EH (cell line): ENCODE data around the gene FGGY.

Source experiments
- DNase-seq: peaks from one replicate; pipeline ENCODE4 v3.0.0-alpha.2; 2015; ENCODE audit warnings: low read depth

The FGGY gene

GRCh38 chr1:59682396-59683080 is 385.6 kb downstream of the FGGY start:
- no peak for DNase-seq

GRCh38 chr1:59683197-59683596 is 386.3 kb downstream of the FGGY start:
- DNase-seq, result no peak

- no peak for DNase-seq
These were observed 387.8 kb downstream of the FGGY start for GRCh38 chr1:59684698-59685097.

- no peak for DNase-seq
These were observed 388.2 kb downstream of the FGGY start for GRCh38 chr1:59685101-59685500.

GRCh38 chr1:59685666-59686065 is 388.8 kb downstream of the FGGY start:
- no peak for DNase-seq

- no peak for DNase-seq
These were observed 389.3 kb downstream of the FGGY start for GRCh38 chr1:59686170-59686569.

GRCh38 chr1:59686574-59686973 is 389.7 kb downstream of the FGGY start:
- no peak for DNase-seq

- no peak for DNase-seq
These were observed 390.2 kb downstream of the FGGY start for GRCh38 chr1:59687081-59687480.

- DNase-seq, result no peak
These were observed 392.1 kb downstream of the FGGY start for GRCh38 chr1:59688976-59689375.

- no peak for DNase-seq
These were observed 392.8 kb downstream of the FGGY start for GRCh38 chr1:59689730-59690129.

GRCh38 chr1:59690171-59690930 is 393.5 kb downstream of the FGGY start:
- no peak for DNase-seq

GRCh38 chr1:59691261-59691660 is 394.4 kb downstream of the FGGY start:
- DNase-seq, result no peak

GRCh38 chr1:59692591-59692990 is 395.7 kb downstream of the FGGY start:
- DNase-seq, result peak; percentile 98

GRCh38 chr1:59693406-59693805 is 396.5 kb downstream of the FGGY start:
- no peak for DNase-seq

- peak; percentile 57 for DNase-seq
These were observed 398.4 kb downstream of the FGGY start for GRCh38 chr1:59695252-59695651.

- no peak for DNase-seq
These were observed 399.7 kb downstream of the FGGY start for GRCh38 chr1:59696421-59697115.

GRCh38 chr1:59697150-59697800 is 400.4 kb downstream of the FGGY start:
- peak; percentile 26 for DNase-seq

- no peak for DNase-seq
These were observed 401.5 kb downstream of the FGGY start for GRCh38 chr1:59698386-59698785.

- DNase-seq, result peak; percentile 62
These were observed 402.4 kb downstream of the FGGY start for GRCh38 chr1:59699227-59699847.

GRCh38 chr1:59701376-59701775 is 404.5 kb downstream of the FGGY start:
- peak; percentile 61 for DNase-seq

- peak; percentile 84 for DNase-seq
These were observed 406.5 kb downstream of the FGGY start for GRCh38 chr1:59703226-59703917.
